GM18951 (cell line): ENCODE measurements around the gene RUFY1.
A peak's percentile ranks its signal among the peaks of the same experiment; 100 is the strongest.

Experiments
- POLR2A ChIP-seq: IDR thresholded peaks from 4 replicates; pipeline ENCODE4 v1.6.1; 2011; ENCODE audit warnings: mild to moderate bottlenecking; ENCODE audit not compliant: insufficient read length, insufficient read depth; ENCODE audit errors: extremely low read depth
- in situ Hi-C: fragments of 300-500 bp; cut with MboI; formaldehyde crosslinking; loops from one replicate; pipeline ENCODE4 v1.12.0; 2022; ENCODE audit warnings: low sequenced_read_pairs, mixed read lengths, inconsistent platforms; ENCODE audit not compliant: unreplicated experiment

Gene RUFY1

GRCh38 chr5:179559284-179560252 lies 9.2 kb downstream of the RUFY1 start:
- TF ChIP-seq POLR2A, result peak; percentile 92
- in situ Hi-C loops, result no loop called here

DNA sequence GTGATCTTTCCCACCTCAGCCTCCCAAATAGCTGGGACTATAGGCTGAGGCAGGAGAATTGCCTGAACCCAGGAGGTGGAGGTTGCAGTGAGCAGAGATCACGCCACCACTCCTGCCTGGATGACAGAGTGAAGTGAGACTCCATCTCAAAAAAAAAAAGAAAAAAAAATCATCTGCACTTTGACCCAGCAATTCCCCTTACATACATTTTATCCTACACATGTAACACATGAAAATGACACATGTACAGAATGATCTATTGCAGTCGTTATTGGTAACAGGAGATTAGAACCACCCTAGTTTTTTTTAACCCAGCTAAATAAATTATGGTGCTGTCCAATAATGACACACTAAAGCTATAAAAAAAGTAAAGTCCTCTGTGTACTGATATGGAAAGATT lies 14.2 kb downstream of the RUFY1 start:
- no peak for TF ChIP-seq POLR2A
- in situ Hi-C loops, result no loop called here

GRCh38 chr5:179568721-179569120 lies 18.4 kb downstream of the RUFY1 start:
- no peak for TF ChIP-seq POLR2A
- in situ Hi-C loops, result no loop called here

DNA sequence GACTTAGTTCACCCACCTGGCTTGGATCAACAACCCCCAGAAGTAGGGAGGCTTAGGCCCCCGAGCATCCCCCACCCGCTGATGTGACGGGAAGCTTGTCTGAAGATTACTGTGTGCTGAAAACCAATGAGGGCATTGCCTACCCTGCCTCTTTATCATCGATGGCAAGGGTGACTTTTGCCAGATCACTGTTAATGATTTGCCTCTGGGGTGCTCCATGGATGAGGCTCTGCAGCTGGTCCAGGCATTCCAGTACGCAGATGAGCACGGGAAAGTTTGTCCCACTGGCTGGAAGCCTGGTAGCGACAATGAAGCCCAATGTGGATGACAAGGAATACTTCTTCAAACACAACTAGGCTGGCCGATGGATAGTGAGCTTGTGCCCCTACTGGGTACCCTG lies 22.0 kb downstream of the RUFY1 start:
- in situ Hi-C loops, result no loop called here
- no peak for TF ChIP-seq POLR2A

DNA sequence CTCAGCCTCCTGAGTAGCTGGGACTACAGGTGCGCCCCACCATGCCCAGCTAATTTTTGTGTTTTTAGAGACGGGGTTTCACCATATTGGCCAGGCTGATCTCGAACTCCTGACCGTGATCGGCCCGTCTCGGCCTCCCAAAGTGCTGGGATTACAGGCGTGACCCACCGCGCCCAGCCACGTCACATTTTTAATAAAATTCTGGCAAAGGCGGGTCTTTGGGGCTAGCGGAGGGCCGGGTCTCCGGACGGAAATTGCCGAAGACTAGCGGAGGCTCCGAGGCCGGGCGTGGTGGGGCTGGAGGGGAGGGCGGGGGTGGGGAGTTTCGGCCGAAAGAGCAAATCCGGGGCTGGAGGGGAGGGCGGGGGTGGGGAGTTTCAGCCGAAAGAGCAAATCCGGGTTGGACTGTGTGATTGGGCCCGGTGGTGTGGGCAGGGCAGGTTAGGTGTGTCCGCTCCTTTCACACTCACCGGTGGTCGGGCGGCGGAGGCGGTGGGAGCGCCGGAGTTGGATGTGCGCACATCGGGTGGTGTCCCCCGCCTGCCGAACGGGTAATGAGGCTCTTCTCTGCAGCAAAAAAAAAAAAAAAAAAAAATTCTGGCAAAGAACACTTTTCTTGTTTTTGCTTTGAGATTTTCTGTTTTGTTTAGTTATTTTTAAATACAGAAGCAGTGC lies 27.1 kb downstream of the RUFY1 start:
- in situ Hi-C loops, result no loop called here
- no peak for TF ChIP-seq POLR2A

DNA sequence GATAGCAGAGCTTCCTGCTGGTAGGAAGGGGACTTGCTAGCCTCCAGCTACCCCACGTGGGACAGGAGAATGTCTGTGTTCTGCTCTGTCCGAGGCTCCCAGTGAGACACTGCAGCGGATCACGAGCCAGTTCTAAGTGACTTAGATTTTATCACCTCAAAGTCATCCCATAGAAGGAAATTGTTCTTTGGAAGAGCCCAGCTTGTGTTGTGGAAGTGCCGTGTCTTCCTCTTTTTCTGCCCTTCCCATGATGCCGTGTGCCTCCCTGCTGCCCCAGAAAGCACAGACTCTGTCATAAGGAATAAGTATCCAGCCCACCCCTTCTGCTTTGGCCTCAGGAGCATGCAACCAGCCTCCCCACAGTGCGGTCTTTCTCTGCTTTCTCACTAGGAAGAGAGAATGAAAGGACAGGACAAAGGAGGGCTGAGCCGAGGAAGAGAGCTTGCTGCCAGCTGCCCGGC lies 35.6 kb downstream of the RUFY1 start:
- in situ Hi-C loops, result no loop called here
- TF ChIP-seq POLR2A, result no peak

GRCh38 chr5:179588166-179588565 lies 37.8 kb downstream of the RUFY1 start:
- in situ Hi-C loops, result no loop called here
- no peak for TF ChIP-seq POLR2A

DNA sequence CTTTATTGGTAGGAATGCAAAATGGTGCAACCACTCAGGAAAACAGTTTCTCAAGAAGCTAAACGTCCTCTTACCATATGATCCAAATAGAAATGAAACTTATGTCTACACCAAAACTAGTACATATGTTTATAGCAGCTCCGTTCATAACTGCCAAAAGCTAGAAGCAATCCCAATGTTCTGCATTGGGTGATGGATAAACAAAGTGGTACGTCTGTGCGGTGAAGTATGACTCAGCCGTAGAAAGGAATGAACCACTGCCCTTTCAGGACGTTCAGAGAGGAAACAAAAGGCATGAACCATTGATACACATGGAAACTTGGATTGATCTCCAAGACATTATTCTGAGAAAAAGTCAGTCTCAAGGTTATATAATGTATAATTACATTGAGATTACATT lies 45.6 kb downstream of the RUFY1 start:
- in situ Hi-C loops, result no loop called here
- TF ChIP-seq POLR2A, result no peak

GRCh38 chr5:179596421-179596820 lies 46.1 kb downstream of the RUFY1 start:
- TF ChIP-seq POLR2A, result no peak
- in situ Hi-C loops, result no loop called here

DNA sequence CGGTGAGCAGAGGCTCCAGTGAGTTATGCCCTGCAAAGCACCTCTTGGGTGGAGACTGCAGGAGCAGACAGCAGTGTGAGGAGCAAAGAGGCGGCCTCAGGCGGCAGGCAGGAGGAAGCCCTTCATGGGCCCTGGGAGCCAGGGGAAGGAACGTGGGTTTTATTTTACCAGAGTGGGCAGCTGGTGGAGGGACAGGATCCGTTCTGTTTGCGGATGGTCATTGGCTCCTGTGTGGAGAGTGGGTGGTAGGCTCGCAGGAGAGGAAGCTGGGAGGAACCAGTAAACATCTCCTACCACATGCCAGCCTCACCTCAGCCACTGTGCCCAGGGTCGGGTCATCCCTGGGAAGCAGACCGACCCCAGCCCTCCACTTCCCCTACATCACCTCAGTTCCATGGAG lies 48.7 kb downstream of the RUFY1 start:
- in situ Hi-C loops, result no loop called here
- no peak for TF ChIP-seq POLR2A

DNA sequence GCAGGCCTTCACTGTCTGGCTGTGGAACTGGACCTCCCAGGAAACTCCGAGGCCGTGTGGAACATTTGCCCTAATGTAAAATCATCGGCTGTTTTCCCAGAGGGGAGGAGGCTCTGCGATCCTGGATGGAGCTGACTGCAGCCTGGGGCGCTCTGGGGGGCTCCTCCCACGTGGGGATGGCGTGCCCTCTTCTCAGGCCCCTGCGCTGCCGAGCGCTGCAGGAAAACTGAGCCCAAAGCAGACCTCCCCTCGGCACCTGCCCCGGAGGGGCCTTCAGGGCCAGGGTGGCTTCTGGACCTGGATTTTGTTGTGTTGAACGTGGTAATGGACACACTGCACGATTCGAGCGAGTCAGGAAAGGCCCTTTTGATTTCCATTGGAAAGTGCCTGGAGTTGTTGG lies 49.2 kb downstream of the RUFY1 start:
- TF ChIP-seq POLR2A, result no peak
- in situ Hi-C loops, result no loop called here

- in situ Hi-C loops, result no loop called here
- no peak for TF ChIP-seq POLR2A
Observed at GRCh38 chr5:179599973-179600372, 49.6 kb downstream of the RUFY1 start.

DNA sequence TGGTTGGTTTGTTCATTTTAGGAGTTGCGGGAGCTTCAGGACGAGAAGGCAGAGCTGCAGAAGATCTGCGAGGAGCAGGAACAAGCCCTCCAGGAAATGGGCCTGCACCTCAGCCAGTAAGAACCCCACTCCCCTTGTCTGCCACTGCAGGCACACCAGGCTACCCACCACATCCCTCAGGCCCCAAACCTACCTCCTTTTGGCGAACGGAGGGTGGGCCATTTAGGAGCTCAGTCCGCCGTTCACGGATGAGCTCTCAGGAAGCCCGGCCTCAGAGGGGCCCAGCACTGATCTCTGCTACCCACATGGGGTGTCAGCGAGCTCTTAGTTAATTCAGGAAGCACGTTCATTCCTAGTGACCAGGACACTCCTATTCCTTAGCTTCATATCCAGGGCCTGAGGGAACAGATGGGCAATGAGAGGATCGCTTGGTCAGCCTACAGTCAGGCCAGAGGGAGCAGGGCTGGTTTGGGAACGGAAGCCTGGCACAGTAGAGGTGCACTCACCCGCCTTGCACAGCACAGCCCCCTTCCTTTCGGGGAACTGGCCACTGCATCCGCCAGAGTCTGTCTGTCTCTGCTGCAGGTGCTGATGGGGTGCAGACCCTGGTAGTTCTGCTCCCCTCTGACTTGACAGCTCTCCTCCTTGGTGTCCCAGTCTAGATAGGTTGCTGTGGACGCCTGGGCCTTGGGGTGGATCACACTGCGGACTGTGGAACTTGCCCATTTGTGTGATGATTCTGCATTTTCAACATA lies 51.7 kb downstream of the RUFY1 start:
- in situ Hi-C loops, result no loop called here
- no peak for TF ChIP-seq POLR2A

DNA sequence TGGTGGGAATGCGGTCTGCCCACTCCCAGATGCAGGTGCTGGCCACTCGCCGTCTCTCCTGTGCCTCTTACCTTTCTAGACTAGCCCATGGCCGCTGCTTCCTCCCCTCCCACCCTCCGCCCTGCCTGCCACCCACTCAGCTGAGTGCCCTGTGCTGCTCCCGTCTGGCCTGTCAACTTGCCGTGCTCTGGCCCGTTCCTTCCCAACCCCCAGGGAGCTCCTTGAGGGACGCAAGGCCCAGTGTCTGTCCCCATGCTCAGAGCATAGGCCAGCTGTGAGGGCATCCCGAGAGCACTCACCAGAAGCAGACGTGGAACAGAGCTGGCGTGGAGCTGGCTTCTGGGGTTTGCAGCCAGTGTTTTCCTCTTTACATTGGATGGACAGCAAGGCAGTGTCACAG lies 53.0 kb downstream of the RUFY1 start:
- no peak for TF ChIP-seq POLR2A
- in situ Hi-C loops, result no loop called here
